ENCODE measurements around the gene MSH5.
"Not testable (repeated sequence)": the region's sequence is repeated elsewhere in the genome, so short reads cannot be mapped to it uniquely, and the experiment has no call there.

Gene MSH5

DNA sequence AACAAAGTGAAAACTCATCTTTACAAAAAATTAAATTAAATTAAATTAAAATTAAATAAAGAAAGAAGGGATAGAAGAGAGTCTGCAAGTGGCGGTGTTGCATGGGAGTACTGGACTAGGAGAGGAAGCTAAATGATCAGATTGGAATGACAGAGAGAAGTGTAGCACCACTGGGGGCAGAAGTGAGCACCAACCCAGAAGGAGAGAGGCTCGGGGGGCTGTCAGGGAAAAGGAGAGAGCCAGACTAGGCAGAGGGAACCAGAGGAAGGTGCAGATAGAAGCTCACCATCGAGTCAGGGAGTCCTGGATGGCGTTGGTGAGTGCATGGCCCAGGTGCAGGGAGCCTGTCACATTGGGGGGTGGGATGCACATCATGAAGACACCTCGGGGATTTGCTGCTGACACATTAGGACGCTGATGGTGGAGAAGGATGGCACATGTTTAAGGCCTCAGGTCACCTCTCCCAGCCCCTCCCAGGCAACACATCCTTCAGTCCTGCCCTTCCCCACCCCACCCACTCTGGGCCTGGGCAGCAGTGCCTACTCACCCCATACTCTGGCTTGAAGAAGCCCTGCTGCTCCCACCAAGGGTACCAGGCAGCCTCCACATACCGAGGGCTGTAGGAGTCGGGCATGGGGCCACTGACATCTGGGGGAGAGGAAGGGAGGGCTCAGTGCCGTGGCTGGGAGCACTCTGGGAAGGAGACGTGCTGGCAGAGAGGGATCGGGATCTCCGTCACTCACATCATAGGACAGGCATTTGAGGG is 51.7 kb downstream of the MSH5 start:
- no peak for DNase-seq (ENCODE audit: low read depth)
- TF ChIP-seq CTCF (conservative IDR thresholded peaks at IDR 0.05; ENCODE audit: low read depth, low read length), result peak; percentile 72
- H3K4me3 ChIP-seq (ENCODE audit: low read length), result no peak overlapping the region

DNA sequence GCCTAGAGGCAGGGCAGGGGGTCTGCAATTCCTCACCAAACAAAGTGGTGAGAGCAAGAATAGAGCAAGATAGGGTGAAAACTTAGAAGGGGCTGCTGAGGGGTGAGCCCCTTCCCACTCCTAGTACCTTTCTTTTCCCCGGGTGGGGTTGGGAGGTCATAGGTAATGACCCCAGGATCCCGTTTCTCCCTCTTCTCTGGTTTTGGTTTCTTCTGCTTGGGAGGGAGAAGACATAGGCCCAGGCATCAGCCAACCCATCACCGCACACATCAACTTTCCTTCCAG is 52.2 kb downstream of the MSH5 start:
- H3K4me3 ChIP-seq (ENCODE audit: low read length), result no peak overlapping the region
- no peak for TF ChIP-seq CTCF (conservative IDR thresholded peaks at IDR 0.05; ENCODE audit: low read depth, low read length)
- DNase-seq (ENCODE audit: low read depth), result no peak

- no peak overlapping the region for H3K4me3 ChIP-seq (ENCODE audit: low read length)
- no peak for DNase-seq (ENCODE audit: low read depth)
- no peak for TF ChIP-seq CTCF (conservative IDR thresholded peaks at IDR 0.05; ENCODE audit: low read depth, low read length)
Measured at GRCh38 chr6:31792761-31793171, 53.0 kb downstream of the MSH5 start.

DNA sequence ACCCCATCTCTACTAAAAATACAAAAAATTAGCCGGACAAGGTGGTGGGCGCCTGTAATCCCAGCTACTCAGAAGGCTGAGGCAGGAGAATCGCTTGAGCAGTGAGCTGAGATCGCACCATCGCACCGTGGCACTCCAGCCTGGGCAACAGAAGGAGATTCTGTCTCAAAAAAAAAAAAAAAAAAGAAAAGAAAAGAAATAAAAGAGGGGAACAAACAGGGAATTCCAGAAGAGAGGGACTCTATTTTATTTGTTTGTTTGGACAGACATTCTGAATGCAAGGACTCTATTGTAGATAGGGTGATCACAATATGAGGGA is 54.1 kb downstream of the MSH5 start:
- peak overlapping the region; percentile 88 for H3K4me3 ChIP-seq (ENCODE audit: low read length)
- DNase-seq (ENCODE audit: low read depth), result not testable (repeated sequence)

- H3K4me3 ChIP-seq (ENCODE audit: low read length), result peak overlapping the region; percentile 88
- peak; percentile 65 for DNase-seq (ENCODE audit: low read depth)
- TF ChIP-seq CTCF (conservative IDR thresholded peaks at IDR 0.05; ENCODE audit: low read depth, low read length), result no peak
Measured at GRCh38 chr6:31794294-31794865, 54.6 kb downstream of the MSH5 start.

DNA sequence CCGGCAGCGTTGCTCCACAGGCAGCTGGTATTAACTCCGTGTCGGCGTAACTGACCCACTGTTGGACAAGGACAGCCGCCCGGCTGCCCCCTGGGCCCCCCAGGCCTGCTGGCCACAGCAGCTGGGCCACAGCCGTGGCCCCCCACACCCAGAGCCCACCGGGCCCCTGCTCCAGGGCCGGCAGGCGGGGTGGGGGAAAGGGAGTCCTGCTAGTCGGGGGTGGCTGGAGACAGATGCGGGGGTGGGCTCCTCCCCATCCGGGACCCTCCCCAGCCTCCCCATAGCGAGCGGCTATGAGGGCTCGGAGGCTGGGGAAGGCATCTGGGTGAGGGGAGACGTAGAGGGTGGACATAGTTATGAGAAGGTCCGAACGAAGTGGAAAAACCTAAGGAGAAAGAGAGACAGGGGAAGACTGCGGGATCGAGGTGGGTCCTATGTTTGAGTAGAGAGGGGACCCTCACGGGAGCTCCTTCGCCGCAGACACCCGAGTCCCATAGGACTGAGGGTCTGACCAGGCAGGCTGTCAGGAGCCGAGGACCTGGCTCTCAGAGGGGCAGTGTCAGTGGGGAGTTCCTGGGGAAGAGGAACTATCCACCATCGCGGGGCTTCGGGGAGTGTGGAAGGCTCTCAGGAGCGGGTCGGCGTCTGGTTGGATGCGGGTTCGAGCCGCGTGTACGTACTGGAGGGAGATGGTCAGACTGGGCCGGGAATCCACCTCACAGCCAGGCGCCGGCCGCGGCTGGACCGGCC is 55.2 kb downstream of the MSH5 start:
- TF ChIP-seq CTCF (conservative IDR thresholded peaks at IDR 0.05; ENCODE audit: low read depth, low read length), result no peak
- DNase-seq (ENCODE audit: low read depth), result no peak
- peak overlapping the region; percentile 88 for H3K4me3 ChIP-seq (ENCODE audit: low read length)

DNA sequence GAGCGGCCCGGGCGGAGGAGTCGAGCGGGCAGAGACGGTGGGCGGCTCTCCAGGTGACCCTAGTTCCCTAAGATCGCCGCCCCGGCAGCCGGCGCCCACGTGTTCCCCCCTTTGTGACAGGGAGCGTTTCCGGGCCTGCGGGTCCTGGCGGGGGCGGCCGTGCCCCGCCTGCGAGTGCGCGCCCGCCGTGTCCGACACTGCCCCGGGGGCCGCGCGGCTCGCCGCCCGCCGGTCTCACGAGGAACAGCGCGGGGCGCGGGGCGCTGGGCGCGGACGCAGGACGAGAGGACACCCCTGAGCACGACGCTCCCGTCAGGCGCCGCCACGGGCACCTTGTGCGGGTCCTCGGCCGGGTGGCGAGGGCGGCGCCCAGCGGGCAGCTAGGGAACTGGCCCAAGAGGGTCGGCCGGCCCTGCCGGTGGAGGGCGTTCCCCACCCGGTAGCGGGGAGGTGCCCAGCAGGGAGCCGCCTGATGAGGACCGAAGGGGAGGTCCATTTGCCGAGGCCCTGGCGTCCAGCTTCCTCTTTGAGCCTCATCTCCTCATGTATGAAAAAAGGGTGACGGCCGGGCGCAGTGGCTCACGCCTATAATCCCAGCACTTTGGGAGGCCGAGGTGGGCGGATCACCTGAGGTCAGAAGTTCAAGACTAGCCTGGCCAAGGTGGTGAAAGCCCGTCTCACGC is 56.0 kb downstream of the MSH5 start, which contains the start of gene VARS1:
TSS of gene VARS1 (minus strand) at position 137 of the 683 bp plus-strand sequence. CDS start 535 bp downstream, outside the sequence.
- DNase-seq (ENCODE audit: low read depth), result peak; percentile 74
- peak within 1 kb of the TSS; percentile 88 for H3K4me3 ChIP-seq (ENCODE audit: low read length)
- TF ChIP-seq CTCF (conservative IDR thresholded peaks at IDR 0.05; ENCODE audit: low read depth, low read length), result peak; percentile 73
